Endodermal cell (in vitro differentiated cells): Measurements from ENCODE around the gene TIMM10. TPM values are rescaled to one million over a fixed set of nuclear protein-coding genes. Genes with fewer than 3 reads are reported as not detected.

ENCODE experiments used
- DNase-seq: peaks from one replicate; pipeline ENCODE4 v3.0.0-alpha.2; 2017
- H3K27ac ChIP-seq: 2 replicates; pipeline ENCODE4 v1.5.1; 2013; ENCODE audit warnings: mild to moderate bottlenecking, low read depth, low read length, moderate library complexity
- H3K27me3 ChIP-seq: 2 replicates; pipeline ENCODE4 v1.6.1; 2013; ENCODE audit warnings: mild to moderate bottlenecking, low read length, moderate library complexity; ENCODE audit not compliant: insufficient read depth, control insufficient read depth, poor library complexity, severe bottlenecking
- H3K36me3 ChIP-seq: 2 replicates; pipeline ENCODE4 v1.7.0; 2013; ENCODE audit warnings: mild to moderate bottlenecking, low read length, moderate library complexity; ENCODE audit not compliant: control insufficient read depth, insufficient read depth
- H3K4me1 ChIP-seq: one replicate; pipeline ENCODE4 v1.7.0; 2013; ENCODE audit warnings: low read length; ENCODE audit not compliant: control insufficient read depth, insufficient read depth
- H3K4me3 ChIP-seq: 2 replicates; pipeline ENCODE4 v1.5.1; 2013; ENCODE audit warnings: mild to moderate bottlenecking, low read length, moderate library complexity
- H3K9ac ChIP-seq: 2 replicates; pipeline ENCODE4 v1.6.1; 2013; ENCODE audit warnings: mild to moderate bottlenecking, low read length, moderate library complexity; ENCODE audit not compliant: poor library complexity, severe bottlenecking; ENCODE audit errors: extremely low read depth
- H3K9me3 ChIP-seq: 2 replicates; pipeline ENCODE4 v1.6.1; 2013; ENCODE audit warnings: mild to moderate bottlenecking, low read length, moderate library complexity; ENCODE audit not compliant: control insufficient read depth
- H3K27ac Mint-ChIP-seq: 2 replicates; pipeline ENCODE4 v1.8.0; 2020; ENCODE audit warnings: mixed read lengths
- H3K27me3 Mint-ChIP-seq: 2 replicates; pipeline ENCODE4 v1.8.0; 2021; ENCODE audit warnings: mild to moderate bottlenecking, mixed read lengths; ENCODE audit not compliant: insufficient read depth
- H3K36me3 Mint-ChIP-seq: 2 replicates; pipeline ENCODE4 v1.8.0; 2020; ENCODE audit warnings: low read depth, mixed read lengths
- H3K4me1 Mint-ChIP-seq: 2 replicates; pipeline ENCODE4 v1.8.0; 2020; ENCODE audit warnings: mixed read lengths
- H3K4me3 Mint-ChIP-seq: 2 replicates; pipeline ENCODE4 v1.8.0; 2020; ENCODE audit warnings: mild to moderate bottlenecking, moderate library complexity, mixed read lengths
- H3K9me3 Mint-ChIP-seq: 2 replicates; pipeline ENCODE4 v1.8.0; 2020; ENCODE audit warnings: mild to moderate bottlenecking, mixed read lengths
- WGBS, 2 experiments: methylation state at CpG; one replicate each; pipeline versions ENCODE4 v1.1.5 to v1.1.7; 2013; ENCODE audit warnings: missing lambda C conversion rate in 2 of 2, mixed read lengths in 1 of 2; ENCODE audit not compliant: insufficient coverage in 1 of 2, insufficient read length in 1 of 2; 5-methylcytosine and 5-hydroxymethylcytosine counted together
- total RNA-seq, 2 donors: library from RNA; stranded (reverse); fragmentation: NEBNext Ultra II Directional in 1 of 2; extraction: Animal tissue kit (Norgen Biotek cat#: 25700) in 1 of 2; gene quantifications; 2 replicates in 1 of 2; 3 replicates in 1 of 2; pipeline ENCODE4 v1.2.1, GENCODE V29; 2021
- TF ChIP-seq, protein P1 (sequence below): fragments of 200-600 bp; sonication (generic); conservative IDR thresholded peaks from 2 replicates; pipeline ENCODE4 v1.5.0; 2021; ENCODE audit warnings: antibody characterized with exemption, mild to moderate bottlenecking

Gene TIMM10
- total RNA-seq, 2 donors from 2014 or later, result 77.4 to 79.8 TPM

DNA sequence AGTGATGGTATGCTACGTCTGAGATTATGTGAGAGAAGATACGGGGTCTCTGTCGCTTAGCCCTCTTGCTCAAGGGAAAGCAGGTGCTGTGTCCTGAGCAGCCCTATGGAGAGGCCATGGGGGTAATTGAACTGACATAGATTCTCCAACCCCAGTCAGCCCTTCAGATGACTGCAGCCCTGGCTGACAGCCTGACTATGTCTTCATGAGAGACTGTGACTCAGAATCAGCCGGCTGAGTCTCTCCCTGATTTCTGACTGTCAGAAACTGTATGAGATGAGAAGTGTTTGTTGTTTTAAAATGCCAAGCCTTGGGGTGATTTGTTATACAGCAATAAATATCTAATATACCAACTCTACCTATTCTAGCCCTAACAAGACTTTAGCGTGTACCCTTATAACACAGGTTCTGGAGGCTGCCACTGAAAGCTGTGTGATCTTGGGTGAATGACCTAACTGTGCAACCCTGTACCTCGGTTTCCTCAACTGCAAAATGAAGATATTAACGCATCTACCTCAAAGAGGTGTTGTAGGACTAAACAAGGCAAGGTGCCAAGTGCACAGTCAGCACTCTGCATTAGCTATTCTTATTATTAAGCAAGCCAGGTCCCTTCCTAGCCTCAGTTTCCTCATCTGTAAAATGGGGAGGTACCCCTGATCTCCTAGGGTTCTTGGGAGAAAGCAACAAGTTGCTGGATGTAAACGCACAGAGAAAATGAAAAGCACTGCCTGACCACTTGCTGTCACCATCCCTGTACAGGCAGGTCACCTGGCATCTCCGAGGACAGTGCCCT is 39.9 kb downstream of the TIMM10 start:
- Histone ChIP-seq H3K4me3 (no peak overlapping the region), H3K9ac (no peak overlapping the region), H3K9me3 (no peaks in the 10 kb centered on the region), H3K4me1 (no peaks in the 10 kb centered on the region), H3K36me3 (no peaks in the 10 kb centered on the region), H3K27ac (no peak overlapping the region), H3K27me3 (no peaks in the 10 kb centered on the region)
- TF ChIP-seq, protein P1, sequence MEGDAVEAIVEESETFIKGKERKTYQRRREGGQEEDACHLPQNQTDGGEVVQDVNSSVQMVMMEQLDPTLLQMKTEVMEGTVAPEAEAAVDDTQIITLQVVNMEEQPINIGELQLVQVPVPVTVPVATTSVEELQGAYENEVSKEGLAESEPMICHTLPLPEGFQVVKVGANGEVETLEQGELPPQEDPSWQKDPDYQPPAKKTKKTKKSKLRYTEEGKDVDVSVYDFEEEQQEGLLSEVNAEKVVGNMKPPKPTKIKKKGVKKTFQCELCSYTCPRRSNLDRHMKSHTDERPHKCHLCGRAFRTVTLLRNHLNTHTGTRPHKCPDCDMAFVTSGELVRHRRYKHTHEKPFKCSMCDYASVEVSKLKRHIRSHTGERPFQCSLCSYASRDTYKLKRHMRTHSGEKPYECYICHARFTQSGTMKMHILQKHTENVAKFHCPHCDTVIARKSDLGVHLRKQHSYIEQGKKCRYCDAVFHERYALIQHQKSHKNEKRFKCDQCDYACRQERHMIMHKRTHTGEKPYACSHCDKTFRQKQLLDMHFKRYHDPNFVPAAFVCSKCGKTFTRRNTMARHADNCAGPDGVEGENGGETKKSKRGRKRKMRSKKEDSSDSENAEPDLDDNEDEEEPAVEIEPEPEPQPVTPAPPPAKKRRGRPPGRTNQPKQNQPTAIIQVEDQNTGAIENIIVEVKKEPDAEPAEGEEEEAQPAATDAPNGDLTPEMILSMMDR, result no peak
- Mint-ChIP-seq H3K36me3 (peaks cover 3% of the 10 kb centered on the region), H3K27ac (no peak overlapping the region), H3K4me3 (no peak overlapping the region), H3K9me3 (no peaks in the 10 kb centered on the region), H3K4me1 (peaks cover 3% of the 10 kb centered on the region), H3K27me3 (no peaks in the 10 kb centered on the region)
- WGBS, 2 experiments, result 94 to 98% methylated on average over 5 to 9 of the region's 9 CpGs
- DNase-seq, result no peak

GRCh38 chr11:57487920-57488659 is 42.5 kb downstream of the TIMM10 start:
- Mint-ChIP-seq H3K4me3 (no peak overlapping the region), H3K4me1 (peaks cover 3% of the 10 kb centered on the region), H3K9me3 (no peaks in the 10 kb centered on the region), H3K27ac (no peak overlapping the region), H3K36me3 (no peaks in the 10 kb centered on the region), H3K27me3 (peaks cover 14% of the 10 kb centered on the region)
- WGBS, 2 experiments, result 91 to 100% methylated on average over 4 to 5 of the region's 6 CpGs
- no peak overlapping the region for H3K27ac ChIP-seq
- no peak overlapping the region for H3K4me3 ChIP-seq
- H3K36me3 ChIP-seq, result no peaks in the 10 kb centered on the region
- peaks cover 4% of the 10 kb centered on the region for H3K4me1 ChIP-seq
- no peak overlapping the region for H3K9ac ChIP-seq
- peaks cover 11% of the 10 kb centered on the region for H3K27me3 ChIP-seq
- no peaks in the 10 kb centered on the region for H3K9me3 ChIP-seq
- TF ChIP-seq, protein P1, result no peak
- DNase-seq, result no peak

- no peak for DNase-seq
- Mint-ChIP-seq H3K9me3 (no peaks in the 10 kb centered on the region), H3K27me3 (peaks cover 23% of the 10 kb centered on the region), H3K36me3 (no peaks in the 10 kb centered on the region), H3K4me3 (no peak overlapping the region), H3K27ac (no peak overlapping the region), H3K4me1 (peaks cover 4% of the 10 kb centered on the region)
- no peaks in the 10 kb centered on the region for H3K9me3 ChIP-seq
- peaks cover 20% of the 10 kb centered on the region for H3K27me3 ChIP-seq
- no peaks in the 10 kb centered on the region for H3K36me3 ChIP-seq
- no peak overlapping the region for H3K9ac ChIP-seq
- no peak overlapping the region for H3K27ac ChIP-seq
- TF ChIP-seq, protein P1, result no peak
- 91 to 96% methylated on average over 7 to 15 of the region's 15 CpGs for WGBS, 2 experiments
- H3K4me3 ChIP-seq, result no peak overlapping the region
- peaks cover 4% of the 10 kb centered on the region for H3K4me1 ChIP-seq
Measured at GRCh38 chr11:57487021-57487778, 43.4 kb downstream of the TIMM10 start.
